HFFc6 (cell line): Measurements from ENCODE around the gene C1orf53. TPM values are rescaled to one million over a fixed set of nuclear protein-coding genes. Genes with fewer than 3 reads are reported as not detected.
A peak's percentile ranks its signal among the peaks of the same experiment; 100 is the strongest.
"Not testable (repeated sequence)": the region's sequence is repeated elsewhere in the genome, so short reads cannot be mapped to it uniquely, and the experiment has no call there.

Source experiments
- DNase-seq: peaks from one replicate; pipeline ENCODE4 v3.0.0-alpha.2; 2018
- H3K27ac Mint-ChIP-seq: 2 replicates; pipeline ENCODE4 v1.8.0; 2020; ENCODE audit warnings: mild to moderate bottlenecking, mixed read lengths
- H3K27me3 Mint-ChIP-seq: 2 replicates; pipeline ENCODE4 v1.8.0; 2021; ENCODE audit warnings: mild to moderate bottlenecking, moderate library complexity, mixed read lengths; ENCODE audit not compliant: insufficient read depth
- H3K36me3 Mint-ChIP-seq: 2 replicates; pipeline ENCODE4 v1.8.0; 2021; ENCODE audit warnings: low read depth, mixed read lengths
- H3K4me1 Mint-ChIP-seq: 2 replicates; pipeline ENCODE4 v1.8.0; 2020; ENCODE audit warnings: low read depth, mixed read lengths
- H3K4me3 Mint-ChIP-seq: 2 replicates; pipeline ENCODE4 v1.8.0; 2020; ENCODE audit warnings: mild to moderate bottlenecking, moderate library complexity, mixed read lengths
- H3K9me3 Mint-ChIP-seq: 2 replicates; pipeline ENCODE4 v1.8.0; 2020; ENCODE audit warnings: mild to moderate bottlenecking, mixed read lengths
- long read RNA-seq: library from polyadenylated mRNA; unstranded; transcript quantifications from one replicate; pipeline ENCODE4 v2.0.0, GENCODE V29; 2019
- total RNA-seq, 6 experiments: library from RNA; stranded (reverse); fragmentation: NEBNext Ultra II Directional; extraction: Animal tissue kit (Norgen Biotek cat#: 25700); gene quantifications; 2 replicates in 1 of 6; 3 replicates in 5 of 6; pipeline ENCODE4 v1.2.3, GENCODE V29; 2021
- TF ChIP-seq, protein P1 (sequence below): fragments of 200-600 bp; sonication (generic); IDR thresholded peaks from 2 replicates; pipeline ENCODE4 v1.5.0; 2021; ENCODE audit warnings: antibody characterized with exemption, mild to moderate bottlenecking

The C1orf53 gene
- 10 to 100 TPM; 18.6 to 21.8 (median 19.9) TPM for total RNA-seq
- long read RNA-seq, transcript C1orf53-201 (3 exons, 588 nt) = major isoform, 31 of 34 reads
- long read RNA-seq, partial matches to known transcripts = 0 of 34 reads
- long read RNA-seq, other reads (novel, unspliced or antisense) = 3 of 34 reads

DNA sequence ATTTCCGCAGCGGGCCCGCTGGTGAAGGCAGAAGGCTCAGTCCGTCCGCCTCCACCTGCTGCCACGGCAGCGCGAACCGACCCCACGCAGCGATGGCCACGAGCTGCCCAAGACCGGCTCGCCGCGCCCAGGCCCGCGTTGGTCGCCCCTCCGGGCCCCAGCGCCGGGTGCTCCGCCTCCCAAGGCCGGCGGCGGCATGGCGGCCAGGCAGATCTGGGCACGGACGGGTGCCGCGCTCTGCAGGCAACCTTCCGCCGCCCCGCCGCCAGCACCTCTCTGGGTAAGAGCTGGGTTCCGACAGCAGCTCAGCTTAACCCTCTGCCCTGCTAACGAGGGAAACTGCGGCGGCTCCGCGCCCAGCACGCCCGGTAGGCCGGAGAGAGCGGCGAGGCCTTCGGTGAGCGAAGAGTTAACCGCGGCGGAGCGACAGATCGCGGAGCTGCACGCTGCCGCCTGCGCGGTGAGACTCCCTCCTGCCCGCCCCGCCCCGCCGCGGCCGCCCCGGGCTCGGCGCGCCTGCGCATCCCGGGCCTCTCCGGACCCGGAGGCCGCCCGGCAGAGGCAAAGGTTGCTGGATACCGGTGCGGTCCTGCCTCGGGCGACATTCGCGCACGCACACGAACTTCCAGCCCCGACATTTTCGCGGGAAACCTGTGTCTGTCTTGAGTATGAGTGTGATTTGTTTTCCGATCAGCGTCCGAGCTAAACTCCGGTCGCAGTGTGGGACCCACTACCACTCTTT, at the start of gene C1orf53:
Gene C1orf53 (plus strand): TSS at position 177 of the 742 bp plus-strand sequence. CDS start 20 bp downstream, at position 197.
- peak; percentile 80 for DNase-seq
- Mint-ChIP-seq H3K27ac (peak within 1 kb of the TSS; percentile 95), H3K4me3 (peak within 1 kb of the TSS; percentile 96), H3K36me3 (no peaks in the 10 kb centered on the region), H3K27me3 (no peaks in the 10 kb centered on the region; the same call in 1 of the 2 replicates), H3K4me1 (peaks cover 34% of the 10 kb centered on the region), H3K9me3 (no peaks in the 10 kb centered on the region)
- TF ChIP-seq, protein P1, sequence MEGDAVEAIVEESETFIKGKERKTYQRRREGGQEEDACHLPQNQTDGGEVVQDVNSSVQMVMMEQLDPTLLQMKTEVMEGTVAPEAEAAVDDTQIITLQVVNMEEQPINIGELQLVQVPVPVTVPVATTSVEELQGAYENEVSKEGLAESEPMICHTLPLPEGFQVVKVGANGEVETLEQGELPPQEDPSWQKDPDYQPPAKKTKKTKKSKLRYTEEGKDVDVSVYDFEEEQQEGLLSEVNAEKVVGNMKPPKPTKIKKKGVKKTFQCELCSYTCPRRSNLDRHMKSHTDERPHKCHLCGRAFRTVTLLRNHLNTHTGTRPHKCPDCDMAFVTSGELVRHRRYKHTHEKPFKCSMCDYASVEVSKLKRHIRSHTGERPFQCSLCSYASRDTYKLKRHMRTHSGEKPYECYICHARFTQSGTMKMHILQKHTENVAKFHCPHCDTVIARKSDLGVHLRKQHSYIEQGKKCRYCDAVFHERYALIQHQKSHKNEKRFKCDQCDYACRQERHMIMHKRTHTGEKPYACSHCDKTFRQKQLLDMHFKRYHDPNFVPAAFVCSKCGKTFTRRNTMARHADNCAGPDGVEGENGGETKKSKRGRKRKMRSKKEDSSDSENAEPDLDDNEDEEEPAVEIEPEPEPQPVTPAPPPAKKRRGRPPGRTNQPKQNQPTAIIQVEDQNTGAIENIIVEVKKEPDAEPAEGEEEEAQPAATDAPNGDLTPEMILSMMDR = no peak

DNA sequence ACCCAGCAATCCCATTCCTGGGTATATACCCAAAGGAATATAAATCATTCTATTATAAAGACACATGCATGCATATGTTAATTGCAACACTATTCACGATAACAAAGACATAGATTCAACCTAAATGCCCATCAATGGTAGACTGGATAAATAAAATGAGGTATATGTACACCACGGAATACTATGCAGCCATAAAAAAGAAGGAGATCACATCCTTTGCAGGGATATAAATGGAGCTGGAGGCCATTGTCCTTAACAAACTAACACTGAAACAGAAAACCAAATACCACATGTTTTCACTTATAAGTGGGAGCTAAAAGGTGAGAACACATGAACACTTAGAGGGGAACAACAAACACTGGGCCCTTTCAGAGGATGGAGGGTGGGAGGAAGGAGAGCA, 46.7 kb upstream of the C1orf53 start:
- not testable (repeated sequence) for H3K9me3 Mint-ChIP-seq, DNase-seq, H3K4me3 Mint-ChIP-seq, H3K27ac Mint-ChIP-seq, H3K4me1 Mint-ChIP-seq, H3K27me3 Mint-ChIP-seq, H3K36me3 Mint-ChIP-seq

- no peak for DNase-seq
- TF ChIP-seq, protein P1 = no peak
- H3K4me1 Mint-ChIP-seq = peaks cover 6% of the 10 kb centered on the region
- H3K27ac Mint-ChIP-seq = no peak overlapping the region
- no peak overlapping the region for H3K4me3 Mint-ChIP-seq
- H3K9me3 Mint-ChIP-seq = no peaks in the 10 kb centered on the region
- H3K27me3 Mint-ChIP-seq = peaks cover 2% of the 10 kb centered on the region; the same call in 1 of the 2 replicates
- H3K36me3 Mint-ChIP-seq = no peaks in the 10 kb centered on the region
Observed at GRCh38 chr1:197857477-197857876, 45.0 kb upstream of the C1orf53 start.

GRCh38 chr1:197859024-197859423, 43.4 kb upstream of the C1orf53 start:
- peaks cover 2% of the 10 kb centered on the region; the same call in 1 of the 2 replicates for H3K27me3 Mint-ChIP-seq
- DNase-seq = no peak
- no peaks in the 10 kb centered on the region for H3K9me3 Mint-ChIP-seq
- no peak overlapping the region for H3K27ac Mint-ChIP-seq
- H3K4me3 Mint-ChIP-seq = no peak overlapping the region
- TF ChIP-seq, protein P1 = no peak
- H3K4me1 Mint-ChIP-seq = peaks cover 13% of the 10 kb centered on the region
- no peaks in the 10 kb centered on the region for H3K36me3 Mint-ChIP-seq

DNA sequence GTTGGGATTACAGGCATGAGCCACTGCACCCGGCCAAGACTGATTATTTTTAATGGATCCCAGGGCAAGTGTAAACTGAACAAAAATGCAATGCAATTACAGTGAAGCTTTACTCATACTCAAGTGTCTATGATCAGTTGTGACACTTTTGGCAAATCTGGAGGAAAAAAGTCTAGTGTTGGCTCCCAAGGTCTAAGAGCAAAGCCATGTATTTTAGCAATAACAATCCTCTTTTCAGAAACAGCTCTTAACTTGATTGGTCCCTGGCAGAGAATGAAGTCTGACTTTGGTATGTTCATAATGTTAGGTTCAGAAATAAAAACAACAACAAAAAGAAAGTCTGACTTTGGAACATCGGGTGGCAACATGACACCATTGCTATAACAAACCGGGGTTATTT, 40.2 kb upstream of the C1orf53 start:
- peaks cover 13% of the 10 kb centered on the region for H3K4me1 Mint-ChIP-seq
- DNase-seq = no peak
- H3K4me3 Mint-ChIP-seq = no peak overlapping the region
- no peak overlapping the region for H3K27ac Mint-ChIP-seq
- H3K36me3 Mint-ChIP-seq = no peaks in the 10 kb centered on the region
- H3K27me3 Mint-ChIP-seq = no peaks in the 10 kb centered on the region
- H3K9me3 Mint-ChIP-seq = no peaks in the 10 kb centered on the region
- TF ChIP-seq, protein P1 = no peak

- no peaks in the 10 kb centered on the region for H3K27me3 Mint-ChIP-seq
Observed at GRCh38 chr1:197862671-197863070, 39.8 kb upstream of the C1orf53 start.

More at GRCh38 chr1:197862671-197863070, 39.8 kb upstream of the C1orf53 start:
- TF ChIP-seq, protein P1 = no peak
- no peaks in the 10 kb centered on the region for H3K9me3 Mint-ChIP-seq
- H3K4me3 Mint-ChIP-seq = no peak overlapping the region
- DNase-seq = no peak
- no peak overlapping the region for H3K27ac Mint-ChIP-seq
- H3K4me1 Mint-ChIP-seq = peaks cover 13% of the 10 kb centered on the region
- H3K36me3 Mint-ChIP-seq = no peaks in the 10 kb centered on the region
